Fibroblast of lung (primary cell): ENCODE results near the gene SLCO1A2.

ENCODE experiments used
- EZH2 ChIP-seq: IDR thresholded peaks from 2 replicates; pipeline ENCODE4 v1.5.1; 2012; ENCODE audit warnings: low read length, control low read depth, mild to moderate bottlenecking; ENCODE audit errors: missing control alignments
- TF ChIP-seq, protein P1 (sequence below), 2 donors: IDR thresholded peaks in 1 of 2; conservative IDR thresholded peaks in 1 of 2; 1 replicate in 1 of 2; 2 replicates in 1 of 2; pipeline ENCODE4 v1.5.1; 2011 to 2012; ENCODE audit warnings: low read length in 2 of 2, control low read depth in 1 of 2, inconsistent platforms in 1 of 2, low read depth in 1 of 2, mild to moderate bottlenecking in 1 of 2

DNA sequence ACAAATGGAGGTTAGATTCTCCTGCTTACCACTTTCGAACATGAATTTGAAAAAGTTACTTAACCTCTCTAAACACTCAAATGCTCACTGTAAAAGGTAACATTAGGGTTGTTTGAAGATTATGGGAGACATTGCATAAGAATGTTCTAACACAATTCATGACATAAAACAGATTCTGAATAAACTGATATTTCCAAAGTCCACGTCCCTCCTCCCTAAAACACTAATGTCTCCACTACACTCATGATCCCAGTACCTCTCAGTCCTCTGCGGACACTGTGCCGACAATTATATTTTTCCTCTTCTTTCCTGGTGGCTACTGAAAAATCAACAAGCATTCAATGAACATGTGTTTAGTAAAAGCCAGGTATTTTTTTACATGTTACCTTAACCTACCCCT is 19.2 kb upstream of the SLCO1A2 start:
- TF ChIP-seq EZH2, result no peak
- TF ChIP-seq, protein P1, sequence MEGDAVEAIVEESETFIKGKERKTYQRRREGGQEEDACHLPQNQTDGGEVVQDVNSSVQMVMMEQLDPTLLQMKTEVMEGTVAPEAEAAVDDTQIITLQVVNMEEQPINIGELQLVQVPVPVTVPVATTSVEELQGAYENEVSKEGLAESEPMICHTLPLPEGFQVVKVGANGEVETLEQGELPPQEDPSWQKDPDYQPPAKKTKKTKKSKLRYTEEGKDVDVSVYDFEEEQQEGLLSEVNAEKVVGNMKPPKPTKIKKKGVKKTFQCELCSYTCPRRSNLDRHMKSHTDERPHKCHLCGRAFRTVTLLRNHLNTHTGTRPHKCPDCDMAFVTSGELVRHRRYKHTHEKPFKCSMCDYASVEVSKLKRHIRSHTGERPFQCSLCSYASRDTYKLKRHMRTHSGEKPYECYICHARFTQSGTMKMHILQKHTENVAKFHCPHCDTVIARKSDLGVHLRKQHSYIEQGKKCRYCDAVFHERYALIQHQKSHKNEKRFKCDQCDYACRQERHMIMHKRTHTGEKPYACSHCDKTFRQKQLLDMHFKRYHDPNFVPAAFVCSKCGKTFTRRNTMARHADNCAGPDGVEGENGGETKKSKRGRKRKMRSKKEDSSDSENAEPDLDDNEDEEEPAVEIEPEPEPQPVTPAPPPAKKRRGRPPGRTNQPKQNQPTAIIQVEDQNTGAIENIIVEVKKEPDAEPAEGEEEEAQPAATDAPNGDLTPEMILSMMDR (conservative IDR thresholded peaks at IDR 0.05 in 1 of 2, IDR thresholded peaks at IDR 0.05 in 1 of 2; ENCODE audit: low read depth in 1 of 2, low read length in 2 of 2), result no peak
